Hepatocyte (in vitro differentiated cells): ENCODE data around the gene FUT7. TPM values are rescaled to one million over a fixed set of nuclear protein-coding genes. Genes with fewer than 3 reads are reported as not detected.

ENCODE experiments used
- DNase-seq: peaks from one replicate; pipeline ENCODE4 v3.0.0-alpha.2; 2016; ENCODE audit warnings: low spot score
- H2AFZ ChIP-seq: fragments of 200-600 bp; sonication (generic); 2 replicates; pipeline ENCODE4 v1.6.0; 2016; ENCODE audit warnings: antibody characterized with exemption, mild to moderate bottlenecking
- H3K27ac ChIP-seq: fragments of 200-600 bp; sonication (generic); 2 replicates; pipeline ENCODE4 v1.5.1; 2016; ENCODE audit warnings: mild to moderate bottlenecking
- H3K27me3 ChIP-seq: fragments of 200-600 bp; sonication (generic); 2 replicates; pipeline ENCODE4 v1.6.1; 2016
- H3K36me3 ChIP-seq: fragments of 200-600 bp; sonication (generic); replicated peaks from 2 replicates; pipeline ENCODE4 v1.5.1; 2016; ENCODE audit warnings: low read depth; ENCODE audit not compliant: insufficient read depth
- H3K4me1 ChIP-seq: fragments of 200-600 bp; sonication (generic); 2 replicates; pipeline ENCODE4 v1.5.1; 2016; ENCODE audit warnings: mild to moderate bottlenecking, moderate library complexity; ENCODE audit not compliant: insufficient read depth
- H3K4me2 ChIP-seq: fragments of 200-600 bp; sonication (generic); 2 replicates; pipeline ENCODE4 v1.6.0; 2016
- H3K4me3 ChIP-seq: fragments of 200-600 bp; sonication (generic); 2 replicates; pipeline ENCODE4 v1.5.1; 2016; ENCODE audit warnings: mild to moderate bottlenecking
- H3K79me2 ChIP-seq: fragments of 200-600 bp; sonication (generic); 2 replicates; pipeline ENCODE4 v1.6.0; 2017; ENCODE audit warnings: mild to moderate bottlenecking
- H3K9me2 ChIP-seq: fragments of 200-600 bp; sonication (generic); replicated peaks from 2 replicates; pipeline ENCODE4 v1.6.0; 2017; ENCODE audit warnings: mild to moderate bottlenecking; ENCODE audit not compliant: insufficient read depth
- H3K9me3 ChIP-seq: fragments of 200-600 bp; sonication (generic); 2 replicates; pipeline ENCODE4 v1.5.1; 2016; ENCODE audit warnings: low read depth, mild to moderate bottlenecking
- H4K20me1 ChIP-seq: fragments of 200-600 bp; sonication (generic); 2 replicates; pipeline ENCODE4 v1.6.0; 2016; ENCODE audit warnings: mild to moderate bottlenecking; ENCODE audit not compliant: insufficient read depth, poor library complexity, severe bottlenecking
- CTCF ChIP-seq: fragments of 200-600 bp; sonication (generic); IDR thresholded peaks from 2 replicates; pipeline ENCODE4 v1.5.1; 2016; ENCODE audit warnings: antibody characterized with exemption, mild to moderate bottlenecking; ENCODE audit not compliant: poor library complexity
- EZH2 ChIP-seq: fragments of 200-600 bp; sonication (generic); IDR thresholded peaks from 2 replicates; pipeline ENCODE4 v1.6.1; 2016; ENCODE audit warnings: antibody characterized with exemption, mild to moderate bottlenecking, borderline replicate concordance
- EZH2phosphoT487 ChIP-seq: fragments of 200-600 bp; sonication (generic); IDR thresholded peaks from one replicate; pipeline ENCODE4 v1.6.1; 2018; ENCODE audit warnings: antibody characterized with exemption, mild to moderate bottlenecking, low read depth, moderate library complexity; ENCODE audit not compliant: unreplicated experiment, severe bottlenecking
- WGBS: methylation state at CpG from one replicate; pipeline ENCODE4 v1.1.6; 2016; ENCODE audit warnings: low lambda C conversion rate; ENCODE audit errors: missing lambda C conversion rate; 5-methylcytosine and 5-hydroxymethylcytosine counted together
- polyA plus RNA-seq: library from polyadenylated mRNA; unstranded; fragments of >200 nt; fragmentation: Nextera tagmentation; extraction: Ambion mirVana; gene quantifications from 2 replicates; pipeline ENCODE4 v1.2.1, GENCODE V29; 2016
- total RNA-seq: library from RNA; depleted of rRNA; stranded (reverse); fragments of >200 nt; gene quantifications from 2 replicates; pipeline ENCODE4 v1.2.3, GENCODE V29; 2014

Gene FUT7
- total and polyA plus RNA-seq, 2 experiments from 2014 or later: not detected

- Histone ChIP-seq H3K4me2 (no peak overlapping the region), H3K27ac (no peak overlapping the region), H2AFZ (no peak overlapping the region), H3K4me3 (no peak overlapping the region), H3K9me2 (no peaks in the 10 kb centered on the region), H3K9me3 (no peaks in the 10 kb centered on the region), H3K79me2 (no peaks in the 10 kb centered on the region), H3K27me3 (no peaks in the 10 kb centered on the region), H4K20me1 (no peaks in the 10 kb centered on the region), H3K4me1 (no peaks in the 10 kb centered on the region), H3K36me3 (no peaks in the 10 kb centered on the region)
- TF ChIP-seq EZH2phosphoT487: no peak
- no peak for TF ChIP-seq CTCF
- DNase-seq: no peak
- WGBS: 96% methylated on average over 13 of the region's 13 CpGs
These were observed 24.0 kb downstream of the FUT7 start for GRCh38 chr9:137007816-137008270.

GRCh38 chr9:137007108-137007815, 24.6 kb downstream of the FUT7 start:
- Histone ChIP-seq H4K20me1 (no peaks in the 10 kb centered on the region), H3K27me3 (no peaks in the 10 kb centered on the region), H3K36me3 (no peaks in the 10 kb centered on the region), H3K9me3 (no peaks in the 10 kb centered on the region), H3K4me3 (no peak overlapping the region), H2AFZ (no peak overlapping the region), H3K79me2 (no peaks in the 10 kb centered on the region), H3K9me2 (no peaks in the 10 kb centered on the region), H3K4me1 (no peaks in the 10 kb centered on the region), H3K27ac (no peak overlapping the region), H3K4me2 (no peak overlapping the region)
- TF ChIP-seq EZH2 (no peak), EZH2phosphoT487 (no peak), CTCF (no peak)
- no peak for DNase-seq
- 77% methylated on average over 29 of the region's 30 CpGs for WGBS

GRCh38 chr9:137006116-137007003, 25.5 kb downstream of the FUT7 start:
- no peak for DNase-seq
- Histone ChIP-seq H2AFZ (no peak overlapping the region), H3K36me3 (no peaks in the 10 kb centered on the region), H3K4me2 (no peak overlapping the region), H3K79me2 (no peaks in the 10 kb centered on the region), H3K9me2 (no peaks in the 10 kb centered on the region), H3K9me3 (no peaks in the 10 kb centered on the region), H3K27ac (no peak overlapping the region), H4K20me1 (no peaks in the 10 kb centered on the region), H3K4me1 (no peaks in the 10 kb centered on the region), H3K4me3 (no peak overlapping the region), H3K27me3 (no peaks in the 10 kb centered on the region)
- TF ChIP-seq CTCF (no peak), EZH2phosphoT487 (no peak), EZH2 (no peak)
- 93% methylated on average over 24 of the region's 24 CpGs for WGBS
